AG04450 (cell line): Measurements from ENCODE around the gene TRIP10. TPM values are rescaled to one million over a fixed set of nuclear protein-coding genes. Genes with fewer than 3 reads are reported as not detected.
"Not testable (repeated sequence)": the region's sequence is repeated elsewhere in the genome, so short reads cannot be mapped to it uniquely, and the experiment has no call there.

Experiments used
- CTCF ChIA-PET: fragments of 300-600, 350-600 bp; formaldehyde crosslinking; extraction: SDS; loops from one replicate; lab custom pipeline; 2022; ENCODE audit warnings: antibody characterized with exemption, inconsistent platforms; lab: Charles Lee
- POLR2A ChIA-PET: fragments of 350-600 bp; formaldehyde crosslinking; extraction: SDS; loops from one replicate; lab custom pipeline; 2021; ENCODE audit warnings: antibody characterized with exemption, inconsistent platforms; lab: Yijun Ruan, JAX
- DNase-seq: peaks from one replicate; pipeline ENCODE4 v3.0.0-alpha.2; 2011; ENCODE audit warnings: low read depth, low spot score
- H3K27ac ChIP-seq: one replicate; pipeline ENCODE4 v1.5.1; 2012; ENCODE audit warnings: low read depth, low read length, control low read depth
- H3K27me3 ChIP-seq: one replicate; pipeline ENCODE4 v1.6.0; 2012; ENCODE audit warnings: low read length; ENCODE audit not compliant: control insufficient read depth, insufficient read depth
- H3K4me3 ChIP-seq: 2 replicates; pipeline ENCODE4 v1.5.1; 2011; ENCODE audit warnings: mild to moderate bottlenecking, low read depth, low read length, control low read depth
- H3K9me3 ChIP-seq: 2 replicates; pipeline ENCODE4 v1.5.1; 2012; ENCODE audit warnings: low read length; ENCODE audit not compliant: control insufficient read depth, insufficient read depth
- CTCF ChIP-seq: IDR thresholded peaks from 2 replicates; pipeline ENCODE4 v1.5.1; 2011; ENCODE audit warnings: low read depth, low read length, control low read depth, inconsistent platforms
- polyA plus RNA-seq: library from polyadenylated mRNA; depleted of rRNA; stranded (reverse); fragments of >200 nt; gene quantifications from 2 replicates; pipeline ENCODE4 v1.2.3, GENCODE V29; 2011

Gene TRIP10
- polyA plus RNA-seq, 1 experiment: 29.3 TPM

- Histone ChIP-seq H3K4me3 (no peak overlapping the region), H3K27ac (no peak overlapping the region), H3K9me3 (peaks cover 4% of the 10 kb centered on the region; the same call in 1 of the 2 replicates), H3K27me3 (no peaks in the 10 kb centered on the region)
- no peak for DNase-seq
- POLR2A ChIA-PET: no interaction called here
- CTCF ChIA-PET: no interaction called here
- no peak for TF ChIP-seq CTCF
These were observed 35.6 kb downstream of the TRIP10 start for GRCh38 chr19:6774821-6775707.

GRCh38 chr19:6776045-6776444 lies 36.6 kb downstream of the TRIP10 start:
- CTCF ChIA-PET, H3K27me3 ChIP-seq, POLR2A ChIA-PET, H3K9me3 ChIP-seq, H3K27ac ChIP-seq, H3K4me3 ChIP-seq, DNase-seq: not testable (repeated sequence)

- TF ChIP-seq CTCF: no peak
- CTCF ChIA-PET: no interaction called here
These were observed 37.5 kb downstream of the TRIP10 start for GRCh38 chr19:6776999-6777398.

GRCh38 chr19:6777434-6777833 lies 38.0 kb downstream of the TRIP10 start:
- Histone ChIP-seq H3K9me3 (peaks cover 4% of the 10 kb centered on the region; the same call in 1 of the 2 replicates), H3K27ac (no peak overlapping the region), H3K27me3 (no peaks in the 10 kb centered on the region), H3K4me3 (no peak overlapping the region)
- no peak for TF ChIP-seq CTCF
- DNase-seq: no peak
- ChIA-PET CTCF (no interaction called here), POLR2A (no interaction called here)

More at GRCh38 chr19:6776999-6777398, 37.5 kb downstream of the TRIP10 start:
- H3K9me3 ChIP-seq: peaks cover 4% of the 10 kb centered on the region; the same call in 1 of the 2 replicates
- DNase-seq: no peak
- POLR2A ChIA-PET: no interaction called here
- no peaks in the 10 kb centered on the region for H3K27me3 ChIP-seq
- no peak overlapping the region for H3K27ac ChIP-seq
- H3K4me3 ChIP-seq: no peak overlapping the region

- no peaks in the 10 kb centered on the region; the same call in 1 of the 2 replicates for H3K9me3 ChIP-seq
- ChIA-PET POLR2A (no interaction called here), CTCF (no interaction called here)
- TF ChIP-seq CTCF: no peak
- no peak overlapping the region for H3K27ac ChIP-seq
- no peak for DNase-seq
- no peak overlapping the region for H3K4me3 ChIP-seq
- no peaks in the 10 kb centered on the region for H3K27me3 ChIP-seq
These were observed 38.9 kb downstream of the TRIP10 start for GRCh38 chr19:6778386-6778785.
